Right cardiac atrium (tissue), 5 donors: ENCODE results near the gene KRT14. TPM values are rescaled to one million over a fixed set of nuclear protein-coding genes. Genes with fewer than 3 reads are reported as not detected.
"Not testable (repeated sequence)": the region's sequence is repeated elsewhere in the genome, so short reads cannot be mapped to it uniquely, and the experiment has no call there.

ENCODE experiments used
- ATAC-seq, 2 donors: fragments of 200-7000 bp; cut with Tn5 transposase; one replicate each; pipeline versions ENCODE4 v1.8.0 to v1.9.1; 2020; ENCODE audit warnings: moderate library complexity in 2 of 2, mild to moderate bottlenecking in 1 of 2
- DNase-seq, 3 donors: peaks; one replicate each; pipeline ENCODE4 v3.0.0-alpha.2; 2020
- H3K27ac ChIP-seq: one replicate; pipeline ENCODE4 v1.5.1; 2013; ENCODE audit warnings: mild to moderate bottlenecking, low read length, control low read depth, moderate library complexity
- H3K27me3 ChIP-seq: one replicate; pipeline ENCODE4 v1.6.1; 2013; ENCODE audit not compliant: control insufficient read depth, insufficient read depth
- H3K4me1 ChIP-seq: one replicate; pipeline ENCODE4 v1.6.1; 2013; ENCODE audit warnings: low read length; ENCODE audit not compliant: control insufficient read depth, insufficient read depth
- H3K4me3 ChIP-seq: one replicate; pipeline ENCODE4 v1.5.1; 2013; ENCODE audit warnings: low read length, control low read depth
- H3K9me3 ChIP-seq: one replicate; pipeline ENCODE4 v1.6.1; 2013; ENCODE audit warnings: low read length; ENCODE audit not compliant: control insufficient read depth
- WGBS: extraction: QIAGEN DNeasy Blood & Tissue Kit; methylation state at CpG from one replicate; pipeline ENCODE4 v1.1.7; 2013; 5-methylcytosine and 5-hydroxymethylcytosine counted together
- intact Hi-C, 4 donors: fragments of 100-400 bp; cut with DNase I; formaldehyde crosslinking; loops; one replicate each; pipeline versions ENCODE4 v1.11.0 to v1.14.0; 2022 to 2023
- polyA plus RNA-seq: library from polyadenylated mRNA; stranded (reverse); fragments of 200-250 nt; gene quantifications from one replicate; pipeline ENCODE4 v1.2.3, GENCODE V29; 2013
- total RNA-seq, 4 donors: library from RNA; stranded (reverse); fragmentation: NEBNext Ultra II Directional; extraction: Animal tissue kit (Norgen Biotek cat#: 25700); gene quantifications; one replicate each; pipeline ENCODE4 v1.2.1, GENCODE V29; 2021
- donor health status: healthy with polysubstance abuse.
- donor health status: DM: no; HTN: yes; CAD: no.
- donor health status: DM: no; HTN: no; CAD: no.
- donor health status: DM: no; HTN: yes; CAD: no; lungs with severe emphysema.
- donor health status: DM: yes; HTN: yes; CAD: no.

Gene KRT14
- total and polyA plus RNA-seq, 5 donors = 0.11 TPM; not detected in 4

DNA sequence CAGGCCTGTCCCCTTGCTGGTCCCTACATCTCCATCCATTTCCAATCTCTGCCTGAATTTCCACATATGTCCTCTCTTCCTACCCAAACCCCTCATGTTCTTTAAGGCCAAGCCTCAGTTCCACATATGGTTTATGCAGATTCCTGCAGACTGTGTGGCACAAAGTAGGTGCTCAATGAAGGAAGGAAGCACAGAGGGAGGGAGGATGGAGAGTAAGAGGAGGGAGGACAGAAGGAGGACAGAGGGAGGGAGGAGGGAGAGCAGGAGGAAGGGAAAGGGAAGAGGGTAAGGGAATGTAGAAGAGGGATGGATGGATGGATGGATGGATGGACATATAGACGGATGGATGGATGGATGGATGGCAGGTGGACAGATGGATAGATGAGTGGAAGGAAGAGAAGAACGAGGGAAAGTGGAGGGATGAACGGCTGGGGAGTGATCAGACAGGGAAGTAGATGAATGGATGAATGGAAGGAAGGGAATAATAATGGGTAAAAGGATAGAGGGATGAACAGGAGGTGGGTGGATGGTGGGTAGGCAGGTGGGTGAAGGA lies 7.7 kb upstream of the KRT14 start:
- Histone ChIP-seq H3K4me3 (no peak overlapping the region), H3K27ac (no peak overlapping the region), H3K27me3 (no peaks in the 10 kb centered on the region), H3K4me1 (no peaks in the 10 kb centered on the region), H3K9me3 (no peaks in the 10 kb centered on the region)
- DNase-seq (no peak), ATAC-seq (no peak)
- intact Hi-C loops = no loop called here
- 42% methylated on average over 3 of the region's 3 CpGs for WGBS

DNA sequence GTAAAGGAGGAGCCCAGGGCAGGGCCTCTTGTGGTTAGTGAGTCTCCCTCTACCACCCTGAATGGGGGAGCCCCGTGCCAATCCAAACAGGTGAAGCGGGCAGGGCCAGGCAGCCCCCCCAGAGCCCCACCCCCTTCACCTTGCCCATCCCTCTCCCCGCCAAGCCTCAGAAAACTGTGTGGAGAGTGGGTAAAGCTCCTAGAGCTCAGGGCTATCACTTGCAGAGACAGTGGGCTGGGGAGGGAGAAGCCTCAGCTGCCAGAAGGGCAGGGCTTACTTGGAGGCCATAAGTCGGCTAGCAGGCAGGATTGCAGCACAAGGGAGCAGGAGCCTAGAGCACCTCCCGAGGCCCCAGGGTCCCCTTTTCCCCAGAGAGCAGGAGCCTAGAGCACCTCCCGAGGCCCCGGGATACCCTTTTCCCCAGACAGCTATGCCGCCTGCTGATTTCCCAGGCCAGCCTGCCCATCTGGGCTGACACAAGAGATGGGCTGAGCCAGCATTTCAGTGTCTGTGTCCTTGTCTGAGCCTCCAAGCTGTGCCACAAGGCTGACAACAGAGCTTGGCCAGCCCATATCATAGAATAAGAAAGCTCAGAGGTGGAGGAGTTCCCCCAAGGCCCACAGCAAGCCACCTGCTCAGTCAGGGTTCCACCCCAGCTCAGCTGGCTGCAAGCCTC lies 6.7 kb upstream of the KRT14 start:
- no peak overlapping the region for H3K4me3 ChIP-seq
- WGBS = 59% methylated on average over 8 of the region's 8 CpGs
- ATAC-seq (no peak), DNase-seq (no peak)
- H3K27ac ChIP-seq = no peak overlapping the region
- no peaks in the 10 kb centered on the region for H3K27me3 ChIP-seq
- no peaks in the 10 kb centered on the region for H3K4me1 ChIP-seq
- H3K9me3 ChIP-seq = no peaks in the 10 kb centered on the region
- intact Hi-C loops = no loop called here

DNA sequence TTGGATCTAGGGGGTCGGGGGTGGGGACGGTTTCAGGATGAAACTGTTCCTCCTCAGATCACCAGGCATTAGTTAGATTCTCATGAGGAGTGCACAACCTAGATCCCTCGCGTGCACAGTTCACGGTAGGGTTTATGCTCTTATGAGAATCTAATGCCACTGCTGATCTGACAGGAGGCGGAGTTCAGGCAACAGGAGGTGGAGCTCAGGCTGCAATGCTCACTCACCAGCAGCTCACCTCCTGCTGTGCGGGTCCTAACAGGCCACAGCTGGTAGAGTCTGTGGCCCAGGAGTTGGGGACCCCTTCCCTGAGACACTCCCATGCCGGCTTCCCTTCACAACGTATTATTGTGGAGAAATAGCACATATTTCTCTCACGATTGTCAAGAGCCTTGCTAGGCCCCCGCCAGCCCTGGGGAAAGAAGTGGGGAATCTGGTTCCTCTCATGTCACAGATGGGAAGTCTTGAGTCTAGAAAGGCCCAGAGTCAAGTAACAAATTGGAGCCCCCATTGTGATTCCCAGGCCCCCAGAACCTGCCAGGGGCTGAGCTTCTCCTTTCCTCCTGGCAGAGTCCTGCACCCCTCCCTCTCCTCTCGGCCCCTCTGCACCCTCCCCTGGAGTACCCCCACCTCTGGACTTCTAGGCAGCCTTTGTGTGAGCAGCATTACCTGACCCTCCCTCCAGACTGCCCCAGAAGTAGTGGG lies 6.1 kb upstream of the KRT14 start:
- 73% methylated on average over 12 of the region's 12 CpGs for WGBS

DNA sequence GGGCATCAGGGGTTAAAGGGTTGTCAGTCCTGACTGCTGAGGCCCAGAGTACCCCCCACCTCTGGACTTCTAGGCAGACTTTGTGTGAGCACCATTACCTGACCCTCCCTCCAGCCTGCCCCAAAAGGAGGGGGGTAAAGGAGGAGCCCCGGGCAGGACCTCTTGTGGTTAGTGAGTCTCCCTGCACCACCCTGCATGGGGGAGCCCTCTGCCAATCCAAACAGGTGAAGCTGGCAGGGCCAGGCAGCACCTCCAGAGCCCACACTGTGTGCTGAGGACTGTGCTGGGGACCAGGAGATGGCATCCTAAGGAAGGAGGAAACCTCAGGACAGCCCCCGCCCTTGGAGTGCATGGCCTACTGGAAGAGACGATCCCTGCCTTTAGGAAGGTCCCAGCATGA lies 2.6 kb upstream of the KRT14 start:
- WGBS = 65% methylated on average over 3 of the region's 3 CpGs
- no peaks in the 10 kb centered on the region for H3K27me3 ChIP-seq
- intact Hi-C loops = no loop called here
- H3K27ac ChIP-seq = no peak overlapping the region
- H3K9me3 ChIP-seq = no peaks in the 10 kb centered on the region
- DNase-seq = no peak
- H3K4me1 ChIP-seq = no peaks in the 10 kb centered on the region
- no peak for ATAC-seq
- no peak overlapping the region for H3K4me3 ChIP-seq

More for the DNA sequence above, 6.1 kb upstream of the KRT14 start:
- intact Hi-C loops = no loop called here
- H3K4me1 ChIP-seq = no peaks in the 10 kb centered on the region
- H3K27me3 ChIP-seq = no peaks in the 10 kb centered on the region
- H3K27ac ChIP-seq = no peak overlapping the region
- DNase-seq = no peak
- H3K9me3 ChIP-seq = no peaks in the 10 kb centered on the region
- H3K4me3 ChIP-seq = no peak overlapping the region
- no peak for ATAC-seq

DNA sequence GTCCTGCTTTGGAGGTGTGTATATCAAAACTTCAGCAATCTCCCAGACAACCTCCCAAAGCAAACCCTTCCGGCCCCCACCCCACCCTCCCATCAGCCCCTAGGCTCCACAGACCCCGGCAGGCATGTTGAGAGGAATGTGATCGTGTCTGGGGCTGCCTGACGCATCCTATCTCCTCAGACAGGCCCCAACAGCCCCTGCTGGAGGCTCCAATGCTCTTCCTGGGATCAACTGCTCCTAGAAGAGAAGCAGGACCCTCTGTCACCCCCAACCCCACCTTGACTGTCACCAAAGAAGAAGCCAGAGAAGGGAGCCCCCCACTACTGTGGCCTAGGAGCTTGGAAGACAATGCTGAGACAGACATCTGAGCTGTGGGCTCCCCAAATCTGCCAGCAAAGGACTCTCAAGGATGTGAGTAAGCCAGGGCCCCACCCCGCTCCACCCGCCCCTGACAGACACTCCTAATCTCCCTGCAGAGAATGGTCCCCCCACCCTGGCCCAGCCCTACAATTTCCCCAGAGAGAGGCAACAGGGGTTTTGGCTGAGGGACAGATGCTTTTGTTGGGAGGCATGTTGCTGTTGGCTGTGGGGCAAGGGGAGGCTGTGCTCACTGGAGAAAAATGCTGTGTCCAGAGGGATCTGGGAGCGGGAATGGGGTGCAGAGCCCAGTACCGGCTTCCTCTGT lies 1.6 kb upstream of the KRT14 start:
- no peaks in the 10 kb centered on the region for H3K4me1 ChIP-seq
- DNase-seq (no peak), ATAC-seq (peak in 1 of 2 donors; percentile 56)
- no peaks in the 10 kb centered on the region for H3K9me3 ChIP-seq
- intact Hi-C loops = no loop called here
- no peaks in the 10 kb centered on the region for H3K27me3 ChIP-seq
- 53% methylated on average over 8 of the region's 8 CpGs for WGBS
- no peak overlapping the region for H3K4me3 ChIP-seq
- H3K27ac ChIP-seq = no peak overlapping the region

DNA sequence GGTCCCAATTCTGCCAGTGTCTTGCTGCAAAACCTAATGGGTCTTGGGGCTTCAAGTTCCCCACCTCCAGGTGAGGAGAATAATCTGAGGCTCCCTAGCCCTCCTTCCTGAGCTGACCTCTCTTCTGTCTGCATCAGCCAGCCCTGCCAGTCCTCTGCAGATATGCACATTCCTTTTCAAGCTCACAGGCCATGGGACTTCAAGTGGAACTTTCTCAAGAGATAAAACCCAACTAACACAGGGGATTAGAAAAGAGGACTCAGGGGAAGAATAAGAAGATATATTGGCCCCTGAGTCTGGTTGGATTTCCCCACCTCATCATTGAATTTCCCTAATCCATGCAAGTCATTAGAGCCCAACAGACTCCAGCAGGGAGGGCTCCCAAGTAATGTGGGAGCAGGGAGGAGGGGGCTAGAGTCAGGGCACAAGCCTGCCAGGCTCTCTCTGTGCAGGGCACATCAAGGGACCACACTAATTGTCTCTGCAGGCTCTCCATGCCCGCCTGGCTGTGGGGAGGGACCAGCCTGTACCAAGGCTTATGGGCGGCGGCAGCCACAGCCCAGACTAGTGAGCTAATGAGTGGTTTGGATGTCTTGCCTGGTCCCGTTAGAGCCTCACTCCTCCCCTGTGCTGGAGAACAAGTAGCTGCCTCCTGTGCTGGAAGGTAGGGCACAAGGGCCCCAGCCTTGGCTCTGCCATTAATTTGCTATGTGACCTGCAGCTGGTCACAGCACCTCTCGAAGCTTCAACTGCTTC lies 1.2 kb downstream of the KRT14 start:
- no peak overlapping the region for H3K4me3 ChIP-seq
- no peak overlapping the region for H3K27ac ChIP-seq
- H3K4me1 ChIP-seq = no peaks in the 10 kb centered on the region
- intact Hi-C loops = no loop called here
- ATAC-seq (no peak), DNase-seq (no peak)
- no peaks in the 10 kb centered on the region for H3K9me3 ChIP-seq
- WGBS = 80% methylated on average over 5 of the region's 5 CpGs
- no peaks in the 10 kb centered on the region for H3K27me3 ChIP-seq

DNA sequence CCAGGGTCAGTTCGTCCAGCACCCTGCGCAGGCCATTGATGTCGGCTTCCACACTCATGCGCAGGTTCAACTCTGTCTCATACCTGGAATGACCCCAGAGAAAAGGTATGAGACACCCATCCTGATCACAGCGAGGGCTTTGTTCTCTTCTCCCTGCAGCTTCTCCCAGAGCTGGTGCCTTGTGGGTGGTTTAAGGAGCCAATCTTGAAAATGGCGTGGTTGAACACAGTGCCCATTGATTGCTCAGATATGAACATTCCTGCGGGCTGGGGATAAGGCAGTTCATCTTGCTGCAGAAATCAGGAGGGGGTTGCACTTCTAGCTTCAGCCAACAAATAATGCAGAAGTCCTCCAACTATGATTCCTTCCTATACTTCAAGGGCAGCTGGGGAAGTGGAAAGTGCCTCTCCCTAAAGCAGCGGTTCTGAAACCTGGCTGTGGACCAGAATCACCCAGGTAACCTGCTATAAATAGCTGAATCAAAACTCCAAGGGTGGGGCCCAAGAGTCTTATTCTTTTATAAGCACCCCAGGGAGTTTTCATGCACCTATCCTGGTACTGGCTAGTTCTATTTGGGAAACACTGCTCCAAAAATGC lies 2.3 kb downstream of the KRT14 start:
- intact Hi-C loops, H3K9me3 ChIP-seq, H3K27me3 ChIP-seq, ATAC-seq, H3K27ac ChIP-seq, DNase-seq, H3K4me1 ChIP-seq, H3K4me3 ChIP-seq: not testable (repeated sequence)
- WGBS = 80% methylated on average over 8 of the region's 8 CpGs

DNA sequence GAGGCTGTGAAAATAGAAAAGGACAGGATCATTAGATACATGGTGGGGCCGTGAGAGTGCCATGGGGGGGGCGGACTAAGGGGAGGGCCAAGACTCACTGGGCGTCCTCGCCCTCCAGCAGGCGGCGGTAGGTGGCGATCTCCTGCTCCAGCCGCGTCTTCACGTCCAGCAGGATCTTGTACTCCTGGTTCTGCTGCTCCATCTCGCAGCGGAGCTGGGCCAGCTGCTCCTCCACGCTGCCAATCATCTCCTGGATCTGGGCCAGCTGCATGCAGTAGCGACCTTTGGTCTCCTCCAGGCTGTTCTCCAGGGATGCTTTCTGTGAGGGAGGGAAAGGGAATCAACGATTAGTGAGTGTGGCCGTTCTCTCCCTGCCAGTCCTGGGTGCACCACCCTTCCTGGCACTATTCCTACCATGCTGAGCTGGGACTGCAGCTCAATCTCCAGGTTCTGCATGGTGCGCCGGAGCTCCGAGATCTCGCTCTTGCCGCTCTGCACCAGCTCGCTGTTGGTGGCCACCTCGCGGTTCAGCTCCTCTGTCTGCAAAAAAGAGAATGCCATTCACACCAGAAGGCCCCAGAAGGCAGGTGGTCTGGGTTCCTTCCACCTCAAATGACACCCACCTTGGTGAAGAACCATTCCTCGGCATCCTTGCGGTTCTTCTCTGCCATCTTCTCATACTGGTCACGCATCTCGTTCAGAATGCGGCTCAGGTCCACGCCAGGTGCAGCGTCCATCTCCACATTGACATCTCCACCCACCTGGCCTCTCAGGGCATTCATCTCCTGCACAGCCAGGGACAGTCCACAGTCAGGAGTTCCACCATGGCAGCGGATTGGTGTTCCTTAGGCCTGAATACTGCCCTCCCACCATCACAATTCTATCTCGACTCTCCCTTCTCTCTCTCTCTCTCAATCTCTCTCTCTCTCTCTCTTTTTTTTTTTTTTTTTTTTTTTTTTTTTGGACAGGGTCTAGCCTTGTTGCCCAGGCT lies 3.3 kb downstream of the KRT14 start:
- H3K27me3 ChIP-seq = no peaks in the 10 kb centered on the region
- no peaks in the 10 kb centered on the region for H3K4me1 ChIP-seq
- intact Hi-C loops = no loop called here
- H3K9me3 ChIP-seq = no peaks in the 10 kb centered on the region
- ATAC-seq = no peak
- no peak overlapping the region for H3K27ac ChIP-seq
- no peak for DNase-seq
- H3K4me3 ChIP-seq = no peak overlapping the region
- 73% methylated on average over 33 of the region's 33 CpGs for WGBS

DNA sequence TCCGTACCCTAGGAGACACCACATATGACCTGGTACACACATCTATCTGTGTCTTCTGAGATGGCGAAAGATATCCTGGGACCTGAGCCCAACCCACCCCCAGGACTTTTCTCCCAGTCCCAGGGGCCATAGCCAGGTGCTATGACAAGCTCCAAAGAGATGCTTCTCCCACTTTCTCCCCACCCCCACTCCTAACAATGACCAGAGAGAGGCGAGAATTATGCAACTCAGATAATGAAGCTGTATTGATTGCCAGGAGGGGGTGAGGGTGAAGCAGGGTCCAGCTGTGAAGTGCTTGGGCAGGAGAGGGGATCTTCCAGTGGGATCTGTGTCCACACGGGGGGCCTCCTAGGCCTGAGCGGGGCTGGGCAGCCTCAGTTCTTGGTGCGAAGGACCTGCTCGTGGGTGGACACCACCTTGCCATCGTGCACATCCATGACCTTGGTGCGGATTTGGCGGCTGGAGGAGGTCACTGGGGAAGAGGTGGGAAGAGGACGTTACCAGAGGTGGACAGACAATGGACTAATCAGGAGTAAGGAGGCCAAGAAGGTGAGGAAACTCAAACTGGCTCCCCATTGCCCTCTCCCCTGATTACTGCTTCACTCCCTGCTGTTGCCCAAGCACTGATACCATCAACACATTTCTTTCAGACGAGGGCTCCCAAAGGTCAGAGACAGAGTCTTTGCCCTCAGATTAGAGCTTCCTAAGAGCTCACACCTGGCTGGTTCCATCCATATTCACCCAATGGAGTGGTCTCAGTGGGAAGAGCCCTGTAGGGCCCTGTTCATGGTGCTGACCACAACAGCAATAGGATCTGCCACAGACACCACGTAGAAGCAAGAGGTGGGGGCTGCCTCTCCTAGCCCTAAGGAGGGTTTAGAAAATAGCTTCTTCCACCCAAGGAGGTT lies 4.4 kb downstream of the KRT14 start:
- H3K9me3 ChIP-seq, ATAC-seq, H3K4me1 ChIP-seq, DNase-seq, H3K4me3 ChIP-seq, intact Hi-C loops, H3K27me3 ChIP-seq, H3K27ac ChIP-seq: not testable (repeated sequence)
- WGBS = 82% methylated on average over 13 of the region's 13 CpGs
